Left cardiac atrium (tissue), 4 donors: ENCODE data around the gene RAB14. TPM values are rescaled to one million over a fixed set of nuclear protein-coding genes. Genes with fewer than 3 reads are reported as not detected.
A peak's percentile ranks its signal among the peaks of the same experiment; 100 is the strongest.

Source experiments
- ATAC-seq, 2 donors: fragments of 200-7000 bp; cut with Tn5 transposase; one replicate each; pipeline ENCODE4 v1.9.1; 2020; ENCODE audit warnings: mild to moderate bottlenecking in 2 of 2, moderate library complexity in 2 of 2
- DNase-seq: peaks from one replicate; pipeline ENCODE4 v3.0.0-alpha.2; 2020
- intact Hi-C, 2 donors: fragments of 100-400 bp; cut with DNase I; formaldehyde crosslinking; loops; one replicate each; pipeline versions ENCODE4 v1.14.1 to v1.15.1; 2022 to 2023
- total RNA-seq, 2 donors: library from RNA; stranded (reverse); fragmentation: NEBNext Ultra II Directional; extraction: Animal tissue kit (Norgen Biotek cat#: 25700); gene quantifications; one replicate each; pipeline ENCODE4 v1.2.1, GENCODE V29; 2021
- donor health status: DM: no; HTN: yes; CAD: no.
- donor health status: DM: no; HTN: yes; CAD: no; lungs with severe emphysema.
- donor health status: DM: yes; HTN: yes; CAD: no.
- donor health status: Dilated cardiomyopathy.

RAB14 gene
- total RNA-seq, 2 donors from 2014 or later = 44.1 to 49.3 TPM

GRCh38 chr9:121222524-121223171, 21.0 kb upstream of the RAB14 start:
- DNase-seq (no peak), ATAC-seq (peak in 1 of 2 donors; percentile 32)
- intact Hi-C loops = no loop called here

GRCh38 chr9:121221664-121222055, 20.0 kb upstream of the RAB14 start:
- ATAC-seq (no peak), DNase-seq (no peak)
- intact Hi-C loops = no loop called here

GRCh38 chr9:121220996-121221663, 19.5 kb upstream of the RAB14 start:
- intact Hi-C loops = no loop called here
- no peak for ATAC-seq
- no peak for DNase-seq

GRCh38 chr9:121219530-121219929, 17.9 kb upstream of the RAB14 start:
- DNase-seq (no peak), ATAC-seq (no peak)
- intact Hi-C loops = loop anchor here in 1 of 2 donors (10.0 kb wide), 1 partner anchor 95 kb away; no protein-coding TSS in a partner anchor

GRCh38 chr9:121218357-121219027, 16.8 kb upstream of the RAB14 start:
- ATAC-seq (no peak), DNase-seq (no peak)
- intact Hi-C loops = loop anchor here in 1 of 2 donors (10.0 kb wide), 1 partner anchor 96 kb away; no protein-coding TSS in a partner anchor

GRCh38 chr9:121217609-121218292, 16.1 kb upstream of the RAB14 start:
- ATAC-seq (no peak), DNase-seq (no peak)
- intact Hi-C loops = loop anchor here in 1 of 2 donors (10.0 kb wide), 1 partner anchor 97 kb away; no protein-coding TSS in a partner anchor

GRCh38 chr9:121216271-121216805, 14.7 kb upstream of the RAB14 start:
- ATAC-seq (no peak), DNase-seq (no peak)
- intact Hi-C loops = loop anchor here in 1 of 2 donors (10.0 kb wide), 1 partner anchor 98 kb away; no protein-coding TSS in a partner anchor

GRCh38 chr9:121214005-121214404, 12.3 kb upstream of the RAB14 start:
- DNase-seq (no peak), ATAC-seq (no peak)
- intact Hi-C loops = loop anchor here (5.0 to 10.0 kb wide), 4 partner anchors 53 to 183 kb away; partner anchors contain the start of gene GSN (in 1 of the 2)

- DNase-seq = peak; percentile 89
- peak; percentile 95 to 97 for ATAC-seq
- intact Hi-C loops = loop anchor here (2.0 to 10.0 kb wide), 5 partner anchors 54 to 186 kb away; partner anchors contain the start of gene GSN (in 1 of the 2)
Measured at GRCh38 chr9:121213136-121213806, 11.6 kb upstream of the RAB14 start.

- ATAC-seq (no peak), DNase-seq (no peak)
- intact Hi-C loops = loop anchor here (5.0 to 10.0 kb wide), 4 partner anchors 57 to 187 kb away; partner anchors contain the start of gene GSN (in 1 of the 2)
Measured at GRCh38 chr9:121210536-121210935, 8.9 kb upstream of the RAB14 start.

GRCh38 chr9:121207371-121207940, 5.8 kb upstream of the RAB14 start:
- no peak for DNase-seq
- ATAC-seq = no peak
- intact Hi-C loops = loop anchor here in 1 of 2 donors (10.0 kb wide), 1 partner anchor 167 kb away; the partner anchor contains the start of gene STOM

GRCh38 chr9:121206516-121207370, 5.1 kb upstream of the RAB14 start:
- no peak for ATAC-seq
- intact Hi-C loops = loop anchor here in 1 of 2 donors (10.0 kb wide), 1 partner anchor 168 kb away; the partner anchor contains the start of gene STOM
- DNase-seq = no peak

GRCh38 chr9:121204611-121205010, 2.9 kb upstream of the RAB14 start:
- DNase-seq = no peak
- ATAC-seq = no peak

GRCh38 chr9:121204121-121204520, 2.5 kb upstream of the RAB14 start:
- DNase-seq (no peak), ATAC-seq (no peak)
- intact Hi-C loops = loop anchor here in 1 of 2 donors (10.0 kb wide), 1 partner anchor 171 kb away; the partner anchor contains the start of gene STOM

More at GRCh38 chr9:121204611-121205010, 2.9 kb upstream of the RAB14 start:
- intact Hi-C loops = loop anchor here in 1 of 2 donors (10.0 kb wide), 1 partner anchor 170 kb away; the partner anchor contains the start of gene STOM

- ATAC-seq (peak; percentile 50 to 73), DNase-seq (no peak)
- intact Hi-C loops = loop anchor here in 1 of 2 donors (10.0 kb wide), 1 partner anchor 174 kb away; the partner anchor contains the start of gene STOM
Measured at GRCh38 chr9:121201045-121201737, 478 bp downstream of the RAB14 start.

GRCh38 chr9:121200356-121200755, 1.3 kb downstream of the RAB14 start:
- ATAC-seq (no peak), DNase-seq (no peak)
- intact Hi-C loops = loop anchor here in 1 of 2 donors (10.0 kb wide), 1 partner anchor 174 kb away; the partner anchor contains the start of gene STOM
